HUES6 (cell line): ENCODE data around the gene MMRN1.
"Not testable (repeated sequence)": the region's sequence is repeated elsewhere in the genome, so short reads cannot be mapped to it uniquely, and the experiment has no call there.

Experiments used
- H3K27ac ChIP-seq: 2 replicates; pipeline ENCODE4 v1.7.0; 2013; ENCODE audit warnings: low read depth, mild to moderate bottlenecking, low read length, inconsistent platforms
- H3K27me3 ChIP-seq: 2 replicates; pipeline ENCODE4 v1.6.1; 2013; ENCODE audit warnings: low read length; ENCODE audit not compliant: control insufficient read depth, insufficient read depth
- H3K36me3 ChIP-seq: 2 replicates; pipeline ENCODE4 v1.6.1; 2013; ENCODE audit warnings: low read length; ENCODE audit not compliant: control insufficient read depth, insufficient read depth
- H3K4me1 ChIP-seq: 2 replicates; pipeline ENCODE4 v1.6.1; 2013; ENCODE audit warnings: low read length; ENCODE audit not compliant: control insufficient read depth, insufficient read depth
- H3K4me3 ChIP-seq: 2 replicates; pipeline ENCODE4 v1.5.1; 2013; ENCODE audit warnings: low read depth, low read length
- H3K9ac ChIP-seq: one replicate; pipeline ENCODE4 v1.6.1; 2013; ENCODE audit warnings: mild to moderate bottlenecking, low read length
- H3K9me3 ChIP-seq: 2 replicates; pipeline ENCODE4 v1.6.1; 2013; ENCODE audit warnings: low read depth, low read length; ENCODE audit not compliant: control insufficient read depth, insufficient read depth

Gene MMRN1

GRCh38 chr4:89889289-89889688, 5.4 kb upstream of the MMRN1 start:
- Histone ChIP-seq H3K27me3 (no peaks in the 10 kb centered on the region), H3K4me3 (no peak overlapping the region), H3K4me1 (no peaks in the 10 kb centered on the region), H3K27ac (no peak overlapping the region), H3K9ac (no peak overlapping the region), H3K36me3 (no peaks in the 10 kb centered on the region), H3K9me3 (no peaks in the 10 kb centered on the region)

DNA sequence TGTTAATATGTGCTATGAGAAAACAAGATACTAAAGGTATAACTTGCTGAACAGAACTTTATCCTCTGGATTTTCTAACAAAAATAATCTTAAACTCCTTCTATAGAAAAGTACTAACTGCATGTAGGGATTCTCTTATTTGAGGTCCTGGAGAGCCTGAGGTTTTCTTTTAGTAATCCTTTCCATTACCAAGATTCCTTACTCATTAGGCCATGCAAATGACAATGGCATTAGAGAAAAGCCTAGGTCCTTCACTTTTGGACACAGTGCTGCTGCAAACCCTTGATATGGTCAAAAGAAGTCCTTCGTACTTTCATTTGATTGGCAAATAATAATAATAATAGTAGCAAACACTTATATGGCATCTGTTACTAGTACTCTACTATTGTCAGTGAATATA, 3.2 kb downstream of the MMRN1 start:
- no peaks in the 10 kb centered on the region for H3K27me3 ChIP-seq
- no peaks in the 10 kb centered on the region for H3K9me3 ChIP-seq
- no peak overlapping the region for H3K27ac ChIP-seq
- H3K4me3 ChIP-seq, result no peak overlapping the region
- no peak overlapping the region for H3K9ac ChIP-seq
- peaks cover 4% of the 10 kb centered on the region; the same call in 1 of the 2 replicates for H3K4me1 ChIP-seq
- H3K36me3 ChIP-seq, result no peaks in the 10 kb centered on the region

- H3K27me3 ChIP-seq, result no peaks in the 10 kb centered on the region
- peaks cover 4% of the 10 kb centered on the region; the same call in 1 of the 2 replicates for H3K4me1 ChIP-seq
- no peak overlapping the region for H3K27ac ChIP-seq
- H3K9ac ChIP-seq, result no peak overlapping the region
- no peaks in the 10 kb centered on the region for H3K36me3 ChIP-seq
- no peak overlapping the region for H3K4me3 ChIP-seq
- no peaks in the 10 kb centered on the region for H3K9me3 ChIP-seq
Observed at GRCh38 chr4:89898304-89898716, 3.7 kb downstream of the MMRN1 start.

DNA sequence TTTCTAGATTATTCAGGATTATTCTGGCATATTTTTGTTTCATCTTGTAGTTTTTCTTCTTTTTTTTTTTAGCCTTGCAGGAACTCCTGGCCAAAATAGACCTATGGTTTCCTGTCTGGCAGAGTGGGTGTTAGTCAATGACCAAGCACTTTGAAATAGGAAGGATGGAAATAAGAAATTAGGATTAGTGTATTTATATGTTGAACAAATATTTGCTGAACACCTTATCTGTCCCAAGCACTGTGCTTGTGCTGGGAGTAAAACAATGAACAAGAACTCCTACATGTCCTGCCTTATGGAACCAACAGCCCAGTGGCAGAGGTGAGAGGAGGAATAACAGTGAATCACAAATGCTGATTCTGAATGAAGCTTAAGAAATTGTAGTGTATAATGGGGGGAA, 4.5 kb downstream of the MMRN1 start:
- Histone ChIP-seq H3K36me3 (no peaks in the 10 kb centered on the region), H3K27me3 (no peaks in the 10 kb centered on the region), H3K4me3 (no peak overlapping the region), H3K27ac (no peak overlapping the region), H3K9ac (no peak overlapping the region), H3K9me3 (no peaks in the 10 kb centered on the region), H3K4me1 (peaks cover 4% of the 10 kb centered on the region; the same call in 1 of the 2 replicates)

GRCh38 chr4:89899854-89900253, 5.2 kb downstream of the MMRN1 start:
- no peak overlapping the region for H3K4me3 ChIP-seq
- no peaks in the 10 kb centered on the region for H3K36me3 ChIP-seq
- H3K4me1 ChIP-seq, result peaks cover 4% of the 10 kb centered on the region; the same call in 1 of the 2 replicates
- H3K27ac ChIP-seq, result no peak overlapping the region
- no peaks in the 10 kb centered on the region for H3K27me3 ChIP-seq
- H3K9ac ChIP-seq, result no peak overlapping the region
- no peaks in the 10 kb centered on the region for H3K9me3 ChIP-seq

GRCh38 chr4:89901808-89902431, 7.3 kb downstream of the MMRN1 start:
- H3K36me3 ChIP-seq, H3K9ac ChIP-seq, H3K9me3 ChIP-seq, H3K4me1 ChIP-seq, H3K27me3 ChIP-seq, H3K4me3 ChIP-seq, H3K27ac ChIP-seq: not testable (repeated sequence)

- H3K4me1 ChIP-seq, result peaks cover 5% of the 10 kb centered on the region
- no peak overlapping the region for H3K4me3 ChIP-seq
- H3K36me3 ChIP-seq, result no peaks in the 10 kb centered on the region
- H3K9ac ChIP-seq, result no peak overlapping the region
- no peaks in the 10 kb centered on the region for H3K27me3 ChIP-seq
- no peak overlapping the region for H3K27ac ChIP-seq
- no peaks in the 10 kb centered on the region for H3K9me3 ChIP-seq
Observed at GRCh38 chr4:89904524-89904923, 9.9 kb downstream of the MMRN1 start.

- Histone ChIP-seq H3K4me1 (peaks cover 5% of the 10 kb centered on the region), H3K9ac (no peak overlapping the region), H3K36me3 (no peaks in the 10 kb centered on the region), H3K4me3 (no peak overlapping the region), H3K9me3 (no peaks in the 10 kb centered on the region), H3K27me3 (no peaks in the 10 kb centered on the region), H3K27ac (no peak overlapping the region)
Observed at GRCh38 chr4:89906316-89906715, 11.7 kb downstream of the MMRN1 start.

GRCh38 chr4:89906777-89907521, 12.3 kb downstream of the MMRN1 start:
- Histone ChIP-seq H3K4me1 (peaks cover 5% of the 10 kb centered on the region), H3K9me3 (no peaks in the 10 kb centered on the region), H3K27ac (no peak overlapping the region), H3K9ac (no peak overlapping the region), H3K4me3 (no peak overlapping the region), H3K27me3 (no peaks in the 10 kb centered on the region), H3K36me3 (no peaks in the 10 kb centered on the region)

DNA sequence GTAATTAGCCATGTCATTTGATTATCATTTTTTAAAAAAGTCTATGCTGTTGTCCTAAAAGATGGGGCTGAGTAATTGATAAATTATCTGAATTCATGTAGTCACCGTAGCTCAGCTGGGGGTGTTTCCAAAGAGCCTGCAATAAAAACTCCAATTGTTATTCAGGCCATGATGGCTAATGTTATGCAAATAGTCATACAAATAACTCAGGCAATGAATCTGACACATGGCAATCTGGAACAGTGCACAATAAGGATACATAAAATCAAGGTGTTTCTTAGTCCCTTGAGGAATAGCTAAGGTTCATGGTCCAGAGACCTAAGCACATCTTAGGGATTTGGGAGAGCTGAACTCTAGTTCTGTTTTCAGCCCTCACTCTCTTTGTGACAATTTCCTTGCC, 15.2 kb downstream of the MMRN1 start:
- no peak overlapping the region for H3K27ac ChIP-seq
- H3K4me3 ChIP-seq, result no peak overlapping the region
- H3K9me3 ChIP-seq, result no peaks in the 10 kb centered on the region
- H3K4me1 ChIP-seq, result peaks cover 7% of the 10 kb centered on the region
- no peak overlapping the region for H3K9ac ChIP-seq
- no peaks in the 10 kb centered on the region for H3K36me3 ChIP-seq
- no peaks in the 10 kb centered on the region for H3K27me3 ChIP-seq

DNA sequence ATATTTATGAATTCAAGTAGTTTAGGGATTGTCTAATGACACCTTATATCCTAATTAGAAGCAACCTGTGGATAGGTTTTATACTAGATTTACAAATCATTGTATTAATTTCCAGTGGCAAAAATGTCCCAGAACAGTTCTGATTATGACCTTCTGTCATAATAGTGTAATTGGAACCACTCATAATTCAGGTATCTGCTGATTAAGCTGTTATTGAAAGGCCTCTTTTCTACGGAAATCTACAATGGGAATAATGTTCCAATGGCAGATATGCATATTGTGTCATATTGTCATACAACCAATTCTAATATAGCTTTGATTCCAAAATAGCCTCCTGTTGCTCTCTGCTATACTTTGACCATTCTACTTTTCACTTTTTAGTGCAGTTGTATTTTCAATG, 19.0 kb downstream of the MMRN1 start:
- H3K27me3 ChIP-seq, result no peaks in the 10 kb centered on the region
- peaks cover 9% of the 10 kb centered on the region; the same call in 1 of the 2 replicates for H3K4me1 ChIP-seq
- no peaks in the 10 kb centered on the region for H3K36me3 ChIP-seq
- no peak overlapping the region for H3K9ac ChIP-seq
- H3K4me3 ChIP-seq, result no peak overlapping the region
- H3K27ac ChIP-seq, result no peak overlapping the region
- no peaks in the 10 kb centered on the region for H3K9me3 ChIP-seq
